Mesenchymal stem cell (in vitro differentiated cells and primary cell): ENCODE measurements around the gene EIF6.

ENCODE experiments used
- DNase-seq: peaks from one replicate; pipeline ENCODE4 v3.0.0-alpha.2; 2013
- H2AFZ ChIP-seq: one replicate; pipeline ENCODE4 v1.6.1; 2013; ENCODE audit warnings: low read depth, mild to moderate bottlenecking, control low read depth, inconsistent platforms, low read length, moderate library complexity
- H2AK5ac ChIP-seq: 2 replicates; pipeline ENCODE4 v1.6.1; 2013; ENCODE audit warnings: low read length, moderate library complexity, mild to moderate bottlenecking, inconsistent platforms; ENCODE audit not compliant: severe bottlenecking
- H2BK120ac ChIP-seq: one replicate; pipeline ENCODE4 v1.6.1; 2013; ENCODE audit warnings: low read depth, mild to moderate bottlenecking, inconsistent platforms, low read length, moderate library complexity
- H2BK12ac ChIP-seq, 2 experiments: one replicate each; pipeline ENCODE4 v1.6.1; 2013; ENCODE audit warnings: inconsistent platforms in 2 of 2, low read length in 2 of 2, mild to moderate bottlenecking in 2 of 2, moderate library complexity in 2 of 2, control low read depth in 1 of 2
- H2BK15ac ChIP-seq: one replicate; pipeline ENCODE4 v1.6.1; 2013; ENCODE audit warnings: mild to moderate bottlenecking, low read depth, inconsistent platforms; ENCODE audit not compliant: poor library complexity, severe bottlenecking
- H2BK5ac ChIP-seq: 2 replicates; pipeline ENCODE4 v1.6.1; 2013; ENCODE audit warnings: low read depth, mild to moderate bottlenecking, low read length, control low read depth, inconsistent platforms; ENCODE audit not compliant: poor library complexity, severe bottlenecking
- H3K14ac ChIP-seq, 2 experiments: one replicate each; pipeline ENCODE4 v1.6.1; 2013; ENCODE audit warnings: inconsistent platforms in 2 of 2, low read length in 2 of 2, control low read depth in 1 of 2, mild to moderate bottlenecking in 1 of 2, moderate library complexity in 1 of 2
- H3K18ac ChIP-seq, 2 experiments: one replicate each; pipeline ENCODE4 v1.6.1; 2013; ENCODE audit warnings: inconsistent platforms in 2 of 2, low read length in 2 of 2, control low read depth in 1 of 2, low read depth in 1 of 2, mild to moderate bottlenecking in 1 of 2
- H3K23ac ChIP-seq, 2 experiments: one replicate each; pipeline ENCODE4 v1.6.1; 2013; ENCODE audit warnings: inconsistent platforms in 2 of 2, low read length in 2 of 2, mild to moderate bottlenecking in 2 of 2, moderate library complexity in 2 of 2, control low read depth in 1 of 2
- H3K27ac ChIP-seq: 2 replicates; pipeline ENCODE4 v1.5.1; 2013; ENCODE audit warnings: mild to moderate bottlenecking, moderate library complexity, low read length, control low read depth, inconsistent platforms; ENCODE audit not compliant: poor library complexity, severe bottlenecking
- H3K27me3 ChIP-seq, 2 experiments: 2 replicates each; pipeline versions ENCODE4 v1.6.1 to v1.7.0; 2013; ENCODE audit warnings: low read length in 2 of 2, mild to moderate bottlenecking in 2 of 2, moderate library complexity in 2 of 2, control low read depth in 1 of 2, inconsistent platforms in 1 of 2; ENCODE audit not compliant: control insufficient read depth in 1 of 2, insufficient read depth in 1 of 2
- H3K36me3 ChIP-seq, 2 experiments: 2 replicates each; pipeline versions ENCODE4 v1.6.1 to v1.7.0; 2013; ENCODE audit warnings: low read length in 2 of 2, control low read depth in 1 of 2, inconsistent platforms in 1 of 2, low read depth in 1 of 2, mild to moderate bottlenecking in 1 of 2; ENCODE audit not compliant: insufficient read depth in 2 of 2, control insufficient read depth in 1 of 2
- H3K4ac ChIP-seq, 2 experiments: one replicate each; pipeline ENCODE4 v1.6.1; 2013; ENCODE audit warnings: inconsistent platforms in 2 of 2, low read length in 2 of 2, mild to moderate bottlenecking in 2 of 2, moderate library complexity in 2 of 2, control low read depth in 1 of 2, low read depth in 1 of 2
- H3K4me1 ChIP-seq: 2 replicates; pipeline ENCODE4 v1.6.1; 2013; ENCODE audit warnings: low read depth, low read length, control low read depth; ENCODE audit not compliant: control insufficient read depth, insufficient read depth
- H3K4me2 ChIP-seq: 2 replicates; pipeline ENCODE4 v1.6.1; 2013; ENCODE audit warnings: low read length, mild to moderate bottlenecking, inconsistent platforms; ENCODE audit not compliant: poor library complexity, severe bottlenecking
- H3K4me3 ChIP-seq, 2 experiments: 2 replicates each; pipeline versions ENCODE4 v1.5.1 to v1.7.0; 2013; ENCODE audit warnings: low read length in 2 of 2, mild to moderate bottlenecking in 2 of 2, control low read depth in 1 of 2, low read depth in 1 of 2; ENCODE audit not compliant: insufficient read depth in 1 of 2
- H3K79me1 ChIP-seq: replicated peaks from 2 replicates; pipeline ENCODE4 v1.6.1; 2013; ENCODE audit warnings: mild to moderate bottlenecking, control low read depth, low read length, inconsistent platforms; ENCODE audit not compliant: poor library complexity, severe bottlenecking
- H3K9ac ChIP-seq: 2 replicates; pipeline ENCODE4 v1.7.0; 2013; ENCODE audit warnings: mild to moderate bottlenecking, low read length, moderate library complexity
- H3K9me3 ChIP-seq: 2 replicates; pipeline ENCODE4 v1.7.0; 2013; ENCODE audit warnings: mild to moderate bottlenecking, low read length; ENCODE audit not compliant: control insufficient read depth
- H4K8ac ChIP-seq: one replicate; pipeline ENCODE4 v1.6.1; 2013; ENCODE audit warnings: inconsistent platforms, mild to moderate bottlenecking, low read length, moderate library complexity
- H4K91ac ChIP-seq: one replicate; pipeline ENCODE4 v1.6.1; 2013; ENCODE audit warnings: mild to moderate bottlenecking, low read length, inconsistent platforms
- WGBS: methylation state at CpG from one replicate; pipeline ENCODE4 v1.1.7; 2013; ENCODE audit warnings: mixed read lengths; 5-methylcytosine and 5-hydroxymethylcytosine counted together

EIF6 gene

DNA sequence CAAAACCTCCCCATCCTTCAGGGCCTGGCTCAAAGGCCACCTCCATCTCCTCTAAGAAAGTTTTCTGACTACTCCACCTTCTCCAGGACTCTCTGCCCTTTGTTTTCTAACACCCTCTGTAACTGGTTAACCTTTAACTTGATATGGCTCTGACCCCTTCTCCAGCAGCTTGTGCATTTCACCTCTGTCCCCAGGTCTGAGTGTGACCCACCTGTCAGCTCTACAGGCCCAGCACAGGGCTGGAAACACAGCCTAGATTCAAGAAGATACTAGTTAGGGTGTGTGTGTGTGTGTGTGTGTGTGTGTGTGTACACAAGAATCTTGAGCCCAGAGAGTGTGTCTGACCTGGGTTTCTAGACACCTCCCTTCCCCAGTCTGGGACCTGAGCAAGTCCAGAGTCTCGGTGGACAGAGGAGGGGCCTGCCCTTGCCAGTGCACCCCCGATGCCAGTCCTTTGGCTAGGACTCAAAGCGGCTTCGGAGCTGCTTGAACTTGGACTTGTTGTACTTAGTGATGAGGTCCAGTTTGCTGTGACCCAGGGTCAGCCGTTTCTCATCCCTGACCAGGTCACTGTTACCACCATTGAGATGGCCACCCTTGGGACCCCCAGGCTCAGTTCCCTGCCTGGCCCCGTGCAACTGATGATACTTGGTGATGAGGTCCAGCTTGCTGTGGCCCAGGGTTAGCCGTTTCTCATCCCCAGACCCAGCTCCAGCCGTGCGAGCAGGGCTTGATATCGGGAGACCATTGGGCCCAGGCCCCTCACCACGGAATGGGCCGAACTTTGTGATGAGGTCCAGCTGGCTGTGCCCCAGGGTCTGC lies 1.7 kb upstream of the EIF6 start:
- Histone ChIP-seq H3K23ac (no peak overlapping the region), H2AFZ (no peak overlapping the region), H3K4me2 (no peak overlapping the region), H3K14ac (no peak overlapping the region), H2BK120ac (no peak overlapping the region), H2AK5ac (peak overlapping the region; percentile 80), H3K36me3 (peaks cover 3 to 12% of the 10 kb centered on the region in 2 experiments), H3K4me3 (peak overlapping the region in 1 of 2 experiments; percentile 20), H4K8ac (no peak overlapping the region), H3K9me3 (no peaks in the 10 kb centered on the region), H4K91ac (no peak overlapping the region), H3K9ac (no peak overlapping the region), H3K4me1 (peaks cover 15% of the 10 kb centered on the region), H2BK15ac (peak overlapping the region; percentile 50), H3K4ac (no peak overlapping the region), H2BK12ac (peak overlapping the region in 1 of 2 experiments; percentile 13), H3K79me1 (no peaks in the 10 kb centered on the region), H3K18ac (no peak overlapping the region), H2BK5ac (no peak overlapping the region), H3K27me3 (peaks cover 0 to 10% of the 10 kb centered on the region in 2 experiments), H3K27ac (no peak overlapping the region)
- DNase-seq = no peak
- WGBS = 97% methylated on average over 12 of the region's 12 CpGs

- Histone ChIP-seq H3K9me3 (no peaks in the 10 kb centered on the region), H3K27ac (no peak overlapping the region), H4K91ac (no peak overlapping the region), H3K4me3 (peak overlapping the region in 1 of 2 experiments; percentile 99), H2BK120ac (no peak overlapping the region), H3K4ac (no peak overlapping the region), H3K4me2 (no peak overlapping the region), H3K14ac (no peak overlapping the region), H3K23ac (no peak overlapping the region), H3K4me1 (peaks cover 15% of the 10 kb centered on the region), H3K36me3 (peaks cover 6 to 14% of the 10 kb centered on the region in 2 experiments), H3K27me3 (peaks cover 0 to 7% of the 10 kb centered on the region in 2 experiments), H3K79me1 (no peaks in the 10 kb centered on the region), H2BK5ac (no peak overlapping the region), H3K9ac (no peak overlapping the region), H2BK15ac (no peak overlapping the region), H2AFZ (no peak overlapping the region), H2AK5ac (no peak overlapping the region), H2BK12ac (no peak overlapping the region), H4K8ac (peak overlapping the region; percentile 38), H3K18ac (no peak overlapping the region)
- WGBS = 90% methylated on average over 2 of the region's 5 CpGs
- no peak for DNase-seq
These were observed 1.2 kb upstream of the EIF6 start for GRCh38 chr20:35285806-35286076.

- Histone ChIP-seq H4K8ac (peak overlapping the region; percentile 98), H3K79me1 (no peaks in the 10 kb centered on the region), H3K27me3 (peaks cover 0 to 6% of the 10 kb centered on the region in 2 experiments), H4K91ac (peak overlapping the region; percentile 5), H3K23ac (no peak overlapping the region), H3K4me2 (peak overlapping the region; percentile 81), H3K27ac (peak overlapping the region; percentile 86), H3K36me3 (peaks cover 11 to 19% of the 10 kb centered on the region in 2 experiments), H3K9ac (peak overlapping the region; percentile 95), H2BK120ac (no peak overlapping the region), H3K4ac (peak overlapping the region; percentile 16 to 77), H3K18ac (peak overlapping the region; percentile 40 to 82), H3K14ac (peak overlapping the region in 1 of 2 experiments; percentile 31), H2AFZ (peak overlapping the region; percentile 87), H2BK15ac (no peak overlapping the region), H3K4me3 (peak overlapping the region; percentile 76 to 99), H3K9me3 (no peaks in the 10 kb centered on the region), H3K4me1 (peaks cover 17% of the 10 kb centered on the region), H2BK5ac (no peak overlapping the region), H2BK12ac (peak overlapping the region in 1 of 2 experiments; percentile 43), H2AK5ac (peak overlapping the region; percentile 74)
- DNase-seq = no peak
- WGBS = 49% methylated on average over 18 of the region's 19 CpGs
These were observed 627 bp upstream of the EIF6 start for GRCh38 chr20:35284992-35285805.
